GM19099 (cell line): ENCODE results near the gene C1orf94.

ENCODE experiments used
- POLR2A ChIP-seq: IDR thresholded peaks from 3 replicates; pipeline ENCODE4 v1.6.1; 2011; ENCODE audit warnings: low read depth; ENCODE audit not compliant: insufficient read length; ENCODE audit errors: extremely low read depth

The C1orf94 gene

DNA sequence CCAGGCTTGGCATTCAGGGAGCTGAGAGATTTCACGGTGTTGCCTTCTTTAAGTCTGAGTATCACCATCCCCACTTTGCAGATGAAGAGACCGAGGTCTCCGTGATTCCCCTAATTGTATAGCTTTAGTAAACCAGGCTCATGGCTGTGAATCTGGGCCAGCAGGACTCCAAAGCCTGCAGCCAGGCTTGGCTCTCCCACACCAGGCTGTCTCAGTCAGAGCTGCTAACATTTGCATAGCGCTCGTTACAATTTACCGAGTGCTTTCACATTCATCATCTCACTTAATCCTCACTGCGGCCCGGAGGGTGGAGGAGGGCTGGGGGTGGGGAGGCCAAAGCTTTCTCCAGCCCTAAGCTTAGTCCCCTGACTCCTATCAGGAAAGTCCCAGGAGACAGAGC is 11.7 kb downstream of the C1orf94 start:
- no peak for TF ChIP-seq POLR2A

DNA sequence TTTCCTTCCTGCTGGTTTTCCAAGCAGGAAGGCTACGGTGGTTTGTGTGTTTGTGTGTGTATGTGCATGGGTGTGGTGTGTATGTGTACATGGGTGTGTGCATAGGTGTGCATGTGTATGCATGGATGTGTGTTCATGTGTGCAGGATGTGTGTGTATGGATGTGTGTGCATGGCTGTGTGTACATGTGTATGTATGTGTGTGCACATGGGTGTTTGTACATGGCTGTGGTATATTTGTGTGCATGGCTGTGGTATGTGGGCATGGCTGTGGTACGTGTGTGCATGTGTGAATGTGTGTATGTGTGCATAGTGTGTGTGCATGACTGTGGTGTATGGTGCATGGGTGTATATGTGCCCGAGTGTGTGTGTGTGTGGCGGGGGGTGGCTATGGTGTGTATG is 12.3 kb downstream of the C1orf94 start:
- no peak for TF ChIP-seq POLR2A

DNA sequence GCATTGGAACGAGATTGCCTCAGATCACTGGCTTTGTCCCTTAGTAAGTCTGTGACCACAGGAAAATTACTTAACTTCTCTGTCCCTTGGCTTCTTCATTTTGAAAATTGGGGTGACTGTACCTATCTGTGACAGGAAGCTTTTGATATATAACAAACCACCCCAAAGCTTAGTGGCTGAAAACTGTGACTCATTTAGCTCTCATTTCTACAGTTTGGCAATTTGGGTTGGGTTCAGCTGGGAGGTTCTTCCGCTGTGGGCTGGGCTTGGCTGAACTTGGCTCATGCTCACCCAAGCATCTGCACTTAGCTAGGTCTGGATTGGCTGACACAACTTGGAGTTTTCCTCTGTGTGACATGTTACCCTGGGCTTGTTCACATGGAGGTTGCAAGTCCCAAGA is 14.0 kb downstream of the C1orf94 start:
- TF ChIP-seq POLR2A: no peak

DNA sequence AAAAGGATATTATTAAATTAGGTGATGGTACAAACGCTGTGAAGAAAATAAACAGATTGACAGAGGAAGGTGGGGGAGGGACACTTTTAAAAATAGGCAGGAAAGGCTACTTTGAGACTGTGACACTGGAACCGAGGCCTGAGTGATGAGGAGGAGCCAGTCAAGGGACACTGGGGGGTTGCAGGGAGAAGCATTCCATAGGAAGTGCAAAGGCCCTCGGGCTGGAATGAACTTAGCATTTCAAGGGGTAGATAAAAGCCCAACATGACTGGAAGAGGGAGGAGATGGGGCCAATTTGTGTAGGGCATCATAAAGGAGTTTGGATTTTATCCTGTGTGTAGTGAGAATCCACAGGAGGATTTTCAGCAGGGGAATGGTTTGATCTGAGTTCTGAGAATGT is 15.9 kb downstream of the C1orf94 start:
- TF ChIP-seq POLR2A: no peak

DNA sequence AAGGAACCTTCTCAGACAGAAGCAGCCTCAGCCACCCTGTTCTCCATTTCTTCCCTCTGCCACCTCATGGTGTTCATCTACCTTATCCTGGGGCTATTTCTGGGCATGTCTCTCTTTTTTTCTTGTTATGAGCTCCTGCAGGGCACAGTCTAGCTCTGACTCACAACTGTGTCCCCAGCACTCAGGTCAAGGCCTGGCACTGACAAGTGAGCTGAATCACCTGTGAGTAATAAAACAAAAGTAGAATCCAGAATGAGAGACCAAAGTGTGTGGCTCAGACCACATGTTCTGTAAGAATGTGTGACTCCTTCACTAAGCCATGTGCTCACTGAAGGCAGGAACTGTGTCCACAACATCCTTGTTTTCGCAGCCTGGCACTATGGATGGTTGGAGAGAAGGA is 23.2 kb downstream of the C1orf94 start:
- no peak for TF ChIP-seq POLR2A

DNA sequence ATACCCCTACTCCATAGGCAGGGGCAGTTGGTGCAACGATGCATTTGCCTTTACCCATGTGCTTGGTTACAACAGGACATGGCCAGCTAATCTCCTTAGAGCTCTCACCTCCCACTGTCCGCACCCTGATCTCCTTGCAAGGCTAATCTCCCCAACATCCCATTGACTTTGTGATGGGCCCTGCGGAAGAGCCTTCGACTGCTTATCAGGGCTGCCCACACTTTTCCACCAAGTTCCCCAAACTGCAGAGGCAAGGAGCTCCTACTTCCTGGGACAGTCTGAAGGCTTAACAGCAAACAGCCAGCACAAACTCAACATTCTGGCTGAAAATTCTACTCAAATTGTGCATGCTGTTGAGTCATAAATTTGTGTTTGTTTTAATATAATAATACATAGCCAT is 36.0 kb downstream of the C1orf94 start:
- TF ChIP-seq POLR2A: no peak

DNA sequence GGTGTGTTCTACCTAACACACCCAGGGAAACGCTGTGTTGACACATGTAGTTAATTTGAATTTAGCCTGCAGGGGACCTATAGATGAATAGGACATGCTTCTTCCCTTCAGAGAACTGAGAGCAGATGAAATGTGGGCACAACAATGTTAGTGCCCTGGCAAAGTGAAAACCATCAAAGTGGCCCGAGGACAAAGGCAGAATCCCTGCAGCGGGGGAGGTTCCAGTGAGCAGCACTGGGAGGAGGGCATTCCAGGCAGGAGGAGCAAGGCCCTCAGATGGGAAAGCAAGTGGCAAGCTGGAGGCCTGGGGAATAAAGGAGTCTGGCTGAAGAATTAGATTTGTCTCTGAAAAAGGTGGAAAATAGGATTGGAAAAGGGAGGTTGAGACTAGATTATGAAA is 37.2 kb downstream of the C1orf94 start:
- no peak for TF ChIP-seq POLR2A

DNA sequence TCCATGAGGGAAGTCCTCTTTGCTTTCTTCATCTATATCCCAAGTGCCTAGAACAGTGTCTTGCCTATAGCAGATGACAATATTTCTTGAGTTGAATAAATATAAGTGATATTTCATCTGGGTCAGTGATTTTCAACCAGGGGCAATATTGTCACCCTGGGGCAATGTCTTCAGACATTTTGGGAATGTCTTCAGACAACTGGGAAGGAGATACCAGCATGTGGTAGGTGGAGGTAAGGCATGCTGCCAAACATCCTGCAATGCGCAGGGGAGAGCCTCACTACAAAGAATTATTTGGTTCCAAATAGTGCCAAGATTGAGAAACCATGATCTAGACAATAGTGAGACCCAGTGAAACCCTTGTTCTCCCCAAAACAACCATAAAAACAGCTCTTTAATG is 54.7 kb downstream of the C1orf94 start:
- no peak for TF ChIP-seq POLR2A

DNA sequence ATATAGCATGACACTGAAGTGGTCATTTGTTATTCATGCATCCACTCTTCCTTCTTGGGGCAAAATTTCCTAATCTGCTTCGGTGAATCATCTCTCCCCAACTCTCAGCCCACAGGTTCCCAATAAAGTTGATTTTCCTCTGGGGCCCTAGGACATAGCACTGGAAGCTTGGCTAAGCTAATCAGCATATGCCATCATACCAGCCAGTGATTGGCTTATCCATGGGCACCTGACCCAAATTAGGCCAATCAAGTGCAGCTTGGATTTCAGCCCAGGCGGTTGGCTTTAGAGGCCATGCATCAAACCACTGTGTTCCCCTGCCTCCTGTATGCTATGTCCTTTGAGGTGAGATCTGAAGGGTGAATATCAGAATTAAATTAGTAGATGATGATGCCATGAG is 58.9 kb downstream of the C1orf94 start:
- no peak for TF ChIP-seq POLR2A

DNA sequence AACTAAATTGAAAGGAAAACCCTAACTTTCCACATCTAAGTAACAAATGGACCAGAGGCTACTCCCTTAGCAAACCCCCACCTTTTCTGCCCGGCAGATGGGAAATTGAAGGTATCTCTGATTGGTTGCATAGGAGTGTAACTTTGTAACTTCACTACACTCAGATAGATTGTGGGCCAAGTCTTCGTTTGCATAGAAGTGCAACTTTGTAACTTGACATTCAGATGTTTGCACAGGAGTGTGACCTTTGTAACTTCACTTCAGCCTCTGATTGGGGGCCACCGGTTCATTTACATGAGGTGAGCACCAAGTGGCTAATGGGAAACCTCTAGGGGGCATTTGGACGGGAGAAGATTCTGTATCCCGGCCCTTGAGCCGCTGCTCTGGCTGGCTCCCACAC is 59.4 kb downstream of the C1orf94 start:
- TF ChIP-seq POLR2A: no peak

DNA sequence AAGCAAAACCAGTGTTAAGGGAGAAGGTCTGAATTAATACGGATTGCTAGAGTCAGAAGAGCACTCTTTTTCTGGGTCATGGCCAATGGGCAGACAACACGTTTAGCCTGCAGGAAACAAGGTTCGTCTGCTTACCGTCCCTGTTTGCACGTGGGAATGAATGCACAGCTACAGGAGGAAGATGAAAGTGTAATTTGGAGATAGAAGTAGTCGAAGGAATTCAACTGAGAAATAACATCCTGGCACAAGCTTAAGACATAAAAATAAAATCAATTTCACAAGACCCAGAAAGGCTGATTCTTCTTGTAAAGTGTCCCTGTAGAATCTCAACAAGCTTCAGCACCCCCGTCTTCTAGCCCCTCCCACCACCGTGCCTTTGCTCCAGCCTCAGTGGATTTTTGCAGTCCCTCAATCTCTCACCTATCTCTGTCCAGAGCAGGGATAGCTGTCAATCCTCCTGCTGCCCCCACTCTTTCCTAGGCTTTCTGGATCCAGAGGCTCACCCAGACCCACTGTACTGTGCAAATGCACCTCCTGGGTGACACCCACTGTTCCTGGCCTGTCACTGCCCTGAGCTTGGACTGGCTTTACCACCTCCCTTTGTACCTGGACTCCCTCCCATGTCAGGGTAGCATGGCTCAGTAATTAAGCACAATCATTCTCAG is 60.6 kb downstream of the C1orf94 start:
- TF ChIP-seq POLR2A: no peak

DNA sequence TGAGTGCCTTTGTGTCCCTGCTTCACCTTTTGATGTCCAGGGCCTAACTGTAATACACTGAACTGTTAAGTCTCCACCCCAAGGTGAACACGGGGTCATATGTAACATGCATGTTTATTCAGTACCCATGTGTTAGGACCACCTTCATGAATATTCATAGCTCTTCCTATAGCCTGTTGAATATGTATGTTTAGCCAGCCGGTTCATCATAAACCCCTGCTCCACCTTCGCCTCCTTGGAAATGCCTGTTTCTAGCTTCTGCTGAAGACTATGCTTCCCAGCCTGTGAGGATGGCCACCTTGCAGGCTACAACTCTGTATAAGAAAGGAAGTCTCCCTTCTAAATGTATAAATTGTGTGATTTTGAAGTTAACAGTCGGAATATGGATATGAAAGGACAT is 69.3 kb downstream of the C1orf94 start:
- TF ChIP-seq POLR2A: no peak

DNA sequence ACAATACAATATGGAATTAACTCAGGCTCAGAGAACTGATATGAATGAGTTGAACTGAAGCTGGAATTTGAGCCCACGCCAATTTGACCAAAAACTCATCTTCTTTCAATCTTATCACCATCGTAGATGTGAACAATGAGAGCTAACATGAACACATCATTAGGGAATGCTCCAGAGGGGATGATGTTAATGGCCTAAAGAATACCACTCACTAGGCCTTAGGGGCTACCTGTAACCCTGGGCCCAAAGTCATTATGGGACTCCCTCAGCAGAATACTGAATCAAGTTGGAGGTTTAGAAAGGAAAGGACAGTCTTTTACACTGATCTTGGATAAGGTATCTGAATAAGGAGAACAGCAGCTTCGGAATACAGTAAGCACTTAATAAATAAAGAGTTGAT is 73.6 kb downstream of the C1orf94 start:
- TF ChIP-seq POLR2A: no peak

DNA sequence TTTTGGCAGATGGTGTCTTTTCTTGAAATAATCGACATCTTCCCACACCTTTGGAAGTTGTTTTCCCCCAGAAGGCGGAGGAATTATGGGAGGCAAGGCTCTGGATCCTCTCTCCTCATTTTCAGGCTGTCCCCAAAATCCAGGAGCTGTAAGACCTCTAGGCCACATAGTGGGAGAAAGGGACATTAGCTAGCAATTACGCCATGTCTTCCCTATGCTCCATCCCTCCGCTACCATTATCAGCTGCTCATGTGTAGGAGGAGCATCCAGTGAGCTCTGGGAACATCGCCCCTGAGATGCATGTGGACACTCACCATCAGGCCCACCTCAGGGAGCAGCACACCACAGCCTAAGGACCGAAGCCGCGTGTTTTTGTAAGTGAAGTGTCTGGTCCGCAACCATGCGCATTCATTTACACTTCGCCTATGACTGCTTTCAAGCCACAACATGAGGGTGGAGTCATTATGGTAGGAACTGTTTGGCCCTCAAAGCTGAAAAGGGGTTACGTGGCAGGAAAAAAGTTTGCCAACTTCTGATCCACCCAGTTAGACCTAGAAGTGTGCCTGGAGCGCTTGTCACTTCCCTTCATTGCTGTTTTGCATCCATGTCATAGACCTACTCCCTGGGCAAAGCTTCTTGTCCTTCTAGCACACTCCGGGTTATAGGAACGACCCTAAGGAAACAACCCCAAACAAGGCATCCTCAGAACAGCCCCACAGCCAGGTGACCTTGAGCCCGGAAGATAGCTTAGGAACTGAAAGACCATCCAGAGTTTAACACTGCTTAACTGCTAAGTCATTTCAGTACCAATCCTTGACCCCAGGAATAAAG is 85.5 kb downstream of the C1orf94 start:
- no peak for TF ChIP-seq POLR2A

DNA sequence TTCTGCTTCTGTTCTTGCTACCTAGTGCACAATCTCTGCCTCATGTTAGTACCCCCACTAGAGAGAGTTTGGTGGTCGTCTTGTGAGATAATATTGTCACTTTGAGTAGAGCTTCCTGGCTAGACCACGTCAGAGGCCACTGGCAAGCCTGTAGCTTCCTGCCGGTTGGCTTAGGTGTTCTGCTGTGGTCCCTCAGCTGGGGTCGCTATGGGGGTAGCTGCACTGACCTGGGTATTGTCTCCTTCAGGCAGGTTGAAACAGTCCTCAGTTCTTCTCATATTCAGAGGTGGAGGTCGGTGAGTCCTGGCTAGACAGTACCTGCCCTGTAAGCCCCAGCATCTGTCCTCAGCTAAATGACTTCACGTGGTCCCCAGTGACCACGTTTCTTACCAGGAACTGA is 86.2 kb downstream of the C1orf94 start:
- no peak for TF ChIP-seq POLR2A

DNA sequence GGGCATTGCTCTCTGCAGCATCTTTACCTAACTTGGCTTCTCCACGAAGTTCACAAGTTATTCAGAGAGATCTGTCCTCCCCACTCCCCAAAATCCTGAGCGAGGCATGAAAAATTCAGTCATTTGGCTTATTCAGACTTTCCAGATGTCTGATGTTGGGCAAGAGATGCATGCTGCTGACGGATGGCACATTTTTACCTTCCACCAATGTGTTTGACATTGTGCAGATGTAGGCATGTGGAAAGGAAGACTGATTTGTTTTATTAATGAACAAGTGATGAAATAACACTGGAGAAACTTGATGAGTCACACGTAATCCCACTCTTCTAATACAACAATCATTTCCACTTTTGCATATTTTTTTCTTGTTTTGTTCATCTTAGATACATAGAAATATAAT is 86.7 kb downstream of the C1orf94 start:
- TF ChIP-seq POLR2A: no peak
